Tibial nerve (tissue), 4 donors: ENCODE results near the gene MOB1A. TPM values are rescaled to one million over a fixed set of nuclear protein-coding genes. Genes with fewer than 3 reads are reported as not detected.
"Not testable (repeated sequence)": the region's sequence is repeated elsewhere in the genome, so short reads cannot be mapped to it uniquely, and the experiment has no call there.

Experiments used
- DNase-seq, 2 donors: peaks; one replicate each; pipeline ENCODE4 v3.0.0-alpha.2; 2019; ENCODE audit warnings: low spot score in 2 of 2
- H3K27ac ChIP-seq, 4 donors: fragments of 200-600 bp; sonication (generic) in 3 of 4; one replicate each; pipeline ENCODE4 v1.5.1; 2017 to 2019; ENCODE audit warnings: mild to moderate bottlenecking in 1 of 4
- H3K27me3 ChIP-seq, 2 donors: fragments of 200-600 bp; sonication (generic) in 1 of 2; one replicate each; pipeline versions ENCODE4 v1.5.1 to v1.6.0; 2017 to 2019
- H3K36me3 ChIP-seq, 3 donors: fragments of 200-600 bp; sonication (generic); one replicate each; pipeline ENCODE4 v1.5.1; 2018 to 2019
- H3K4me1 ChIP-seq, 4 donors: fragments of 200-600 bp; sonication (generic) in 3 of 4; one replicate each; pipeline ENCODE4 v1.5.1; 2017 to 2019
- H3K4me3 ChIP-seq, 4 donors: fragments of 200-600 bp; sonication (generic) in 3 of 4; one replicate each; pipeline ENCODE4 v1.5.1; 2017 to 2019; ENCODE audit warnings: mild to moderate bottlenecking in 1 of 4, moderate library complexity in 1 of 4
- H3K9me3 ChIP-seq, 4 donors: fragments of 200-600 bp; sonication (generic) in 3 of 4; one replicate each; pipeline ENCODE4 v1.5.1; 2017 to 2019
- CTCF ChIP-seq, 5 experiments: fragments of 200-600 bp in 3 of 5; fragments of 450-650 bp in 2 of 5; sonication (generic) in 3 of 5; IDR thresholded peaks; one replicate each; pipeline ENCODE4 v1.5.1; 2016 to 2019; ENCODE audit warnings: antibody characterized with exemption in 5 of 5, mild to moderate bottlenecking in 3 of 5, moderate library complexity in 2 of 5
- EP300 ChIP-seq, 2 donors: sonication (generic); formaldehyde crosslinking; IDR thresholded peaks; one replicate each; pipeline ENCODE4 v1.6.1; 2017; ENCODE audit warnings: antibody characterized with exemption in 2 of 2, mild to moderate bottlenecking in 1 of 2
- POLR2A ChIP-seq, 2 donors: fragments of 450-650 bp; IDR thresholded peaks; one replicate each; pipeline ENCODE4 v1.6.1; 2017; ENCODE audit warnings: antibody characterized with exemption in 2 of 2, mild to moderate bottlenecking in 2 of 2, moderate library complexity in 2 of 2
- WGBS, 2 donors: methylation state at CpG; one replicate each; pipeline ENCODE4 v1.1.5; 2018; 5-methylcytosine and 5-hydroxymethylcytosine counted together
- total RNA-seq, 4 donors: library from RNA; depleted of rRNA; stranded (reverse); fragments of >200 nt; gene quantifications; one replicate each; pipeline ENCODE4 v1.1.0, GENCODE V29; 2016

Gene MOB1A
- total RNA-seq, 4 donors from 2014 or later, result 55.3 to 69.9 (median 60.2) TPM

DNA sequence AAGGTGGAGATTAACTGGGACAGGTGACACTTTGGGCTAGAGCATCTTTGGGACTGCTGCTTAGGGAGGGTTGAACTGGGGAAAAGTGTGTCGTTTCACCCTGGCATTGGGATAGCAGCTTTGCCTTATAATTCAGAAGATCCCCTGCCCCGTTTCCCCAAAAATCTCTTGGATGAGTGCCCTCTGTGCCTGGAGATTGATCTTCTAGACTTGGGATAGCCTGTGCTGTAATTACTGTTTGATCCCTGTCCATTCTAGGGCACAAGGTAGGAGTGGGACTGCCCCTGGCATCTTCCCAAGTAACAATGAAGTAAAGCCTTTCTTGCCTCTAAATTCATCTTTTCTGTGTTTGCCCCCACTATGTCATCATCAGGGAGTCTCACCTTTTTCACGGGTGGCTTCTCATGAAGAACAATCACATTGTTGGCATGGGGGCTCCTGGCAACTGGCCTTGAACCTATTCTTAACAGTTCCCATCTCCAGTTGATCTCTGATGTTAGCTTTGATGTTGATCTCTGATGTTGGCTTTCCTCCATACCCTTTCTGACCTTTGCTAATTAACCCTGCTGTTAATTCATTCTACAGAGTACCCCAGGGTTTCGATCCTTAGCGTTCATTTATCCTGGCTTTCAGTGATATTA lies 41.3 kb upstream of the MOB1A start:
- no peak for DNase-seq
- WGBS, 2 donors, result 88 to 93% methylated on average over 5 of the region's 5 CpGs
- Histone ChIP-seq H3K27me3 (no peaks in the 10 kb centered on the region), H3K4me1 (no peaks in the 10 kb centered on the region), H3K27ac (no peak overlapping the region), H3K36me3 (peaks cover 0 to 86% (median 0%) of the 10 kb centered on the region in 3 donors), H3K4me3 (no peak overlapping the region), H3K9me3 (no peaks in the 10 kb centered on the region)
- TF ChIP-seq POLR2A (IDR thresholded peaks at IDR 0.05), result no peak
- TF ChIP-seq EP300 (IDR thresholded peaks at IDR 0.05), result no peak
- no peak for TF ChIP-seq CTCF (IDR thresholded peaks at IDR 0.05)

GRCh38 chr2:74216642-74217041 lies 38.0 kb upstream of the MOB1A start:
- Histone ChIP-seq H3K4me1 (no peaks in the 10 kb centered on the region), H3K27ac (no peak overlapping the region), H3K36me3 (peaks cover 0 to 91% (median 0%) of the 10 kb centered on the region in 3 donors), H3K9me3 (no peaks in the 10 kb centered on the region), H3K4me3 (no peak overlapping the region), H3K27me3 (no peaks in the 10 kb centered on the region)
- TF ChIP-seq EP300 (IDR thresholded peaks at IDR 0.05), result no peak
- TF ChIP-seq POLR2A (IDR thresholded peaks at IDR 0.05), result no peak
- no peak for TF ChIP-seq CTCF (IDR thresholded peaks at IDR 0.05)
- WGBS, 2 donors, result 88% methylated on average over 2 of the region's 2 CpGs
- DNase-seq, result no peak

DNA sequence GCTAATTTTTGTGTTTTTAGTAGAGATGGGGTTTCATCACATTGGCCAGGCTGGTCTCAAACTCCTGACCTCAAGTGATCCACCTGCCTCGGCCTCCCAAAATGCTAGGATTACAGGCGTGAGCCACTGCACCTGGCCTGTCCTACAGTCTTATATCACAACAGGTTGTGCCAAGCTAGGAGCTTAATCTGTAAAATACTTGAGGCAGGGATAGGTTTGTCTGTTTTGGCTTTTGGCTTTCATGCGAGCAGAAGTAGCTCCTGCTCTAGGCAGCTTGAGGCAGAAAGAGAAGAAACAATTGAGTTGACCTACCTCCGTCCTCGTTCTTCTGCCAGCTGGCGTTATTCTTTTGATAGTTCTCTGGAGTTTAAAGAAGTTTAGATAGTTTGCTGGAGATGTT lies 37.1 kb upstream of the MOB1A start:
- H3K36me3 ChIP-seq, result peaks cover 0 to 91% (median 0%) of the 10 kb centered on the region in 3 donors
- not testable (repeated sequence) for H3K9me3 ChIP-seq, DNase-seq, H3K27me3 ChIP-seq, H3K27ac ChIP-seq, H3K4me1 ChIP-seq, H3K4me3 ChIP-seq
- WGBS, 2 donors, result 92 to 93% methylated on average over 6 of the region's 6 CpGs

GRCh38 chr2:74212702-74213410 lies 34.2 kb upstream of the MOB1A start:
- H3K4me1 ChIP-seq, result no peaks in the 10 kb centered on the region
- H3K36me3 ChIP-seq, result peaks cover 0 to 90% (median 0%) of the 10 kb centered on the region in 3 donors
- DNase-seq, result no peak
- no peaks in the 10 kb centered on the region for H3K27me3 ChIP-seq
- H3K9me3 ChIP-seq, result no peaks in the 10 kb centered on the region
- H3K4me3 ChIP-seq, result no peak overlapping the region
- no peak for TF ChIP-seq EP300 (IDR thresholded peaks at IDR 0.05)
- H3K27ac ChIP-seq, result no peak overlapping the region
- 93 to 96% methylated on average over 3 of the region's 3 CpGs for WGBS, 2 donors

DNA sequence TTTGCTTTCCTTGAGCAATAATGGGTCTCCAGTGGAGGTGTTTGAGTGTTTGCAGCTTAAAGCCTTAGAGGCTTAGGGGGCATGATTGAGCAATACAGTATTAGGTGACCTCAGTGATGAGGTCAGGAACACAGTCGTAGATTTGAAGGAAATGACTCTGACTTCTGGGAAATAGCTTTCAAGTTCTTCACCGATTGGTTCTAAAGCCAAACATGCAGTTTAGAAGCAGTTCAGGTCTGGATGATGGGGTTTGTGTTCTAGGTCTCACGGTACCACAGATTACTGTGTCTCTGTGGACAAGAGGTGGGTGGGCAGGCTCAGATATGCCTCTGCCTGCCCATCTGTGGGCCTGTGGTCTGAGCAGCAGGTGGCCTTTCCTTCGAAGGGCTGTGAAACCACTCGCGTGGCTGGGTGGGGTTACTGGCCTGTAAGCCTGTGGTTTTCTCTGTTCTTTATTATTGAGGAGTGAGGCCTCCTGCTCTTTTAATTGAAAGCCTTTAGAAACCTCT lies 27.6 kb upstream of the MOB1A start:
- peak overlapping the region in 3 of 4 donors; percentile 11 to 76 (median 69) for H3K27ac ChIP-seq
- H3K9me3 ChIP-seq, result no peaks in the 10 kb centered on the region
- DNase-seq, result peak in 1 of 2 donors; percentile 25
- H3K4me3 ChIP-seq, result no peak overlapping the region
- peak in 1 of 2 donors; percentile 73 for TF ChIP-seq EP300 (IDR thresholded peaks at IDR 0.05)
- TF ChIP-seq CTCF (IDR thresholded peaks at IDR 0.05), result no peak
- peaks cover 0 to 38% (median 0%) of the 10 kb centered on the region in 3 donors for H3K36me3 ChIP-seq
- peaks cover 0 to 46% (median 10%) of the 10 kb centered on the region in 4 donors for H3K4me1 ChIP-seq
- no peaks in the 10 kb centered on the region for H3K27me3 ChIP-seq
- 54 to 69% methylated on average over 6 of the region's 6 CpGs for WGBS, 2 donors

- Histone ChIP-seq H3K27me3 (no peaks in the 10 kb centered on the region), H3K36me3 (peaks cover 0 to 31% (median 0%) of the 10 kb centered on the region in 3 donors), H3K27ac (peak overlapping the region in 2 of 4 donors; percentile 17 to 76), H3K4me1 (peaks cover 0 to 53% (median 13%) of the 10 kb centered on the region in 4 donors), H3K9me3 (no peaks in the 10 kb centered on the region), H3K4me3 (no peak overlapping the region)
- 77% methylated on average over 6 of the region's 6 CpGs for WGBS, 2 donors
- TF ChIP-seq POLR2A (IDR thresholded peaks at IDR 0.05), result no peak
- DNase-seq, result no peak
Observed at GRCh38 chr2:74205596-74205995, 26.9 kb upstream of the MOB1A start.
